Measurements from ENCODE around the gene TPCN1. TPM values are rescaled to one million over a fixed set of nuclear protein-coding genes. Genes with fewer than 3 reads are reported as not detected.

TPCN1 gene
- total RNA-seq, 1 experiment from 2014 or later: 18.8 TPM

DNA sequence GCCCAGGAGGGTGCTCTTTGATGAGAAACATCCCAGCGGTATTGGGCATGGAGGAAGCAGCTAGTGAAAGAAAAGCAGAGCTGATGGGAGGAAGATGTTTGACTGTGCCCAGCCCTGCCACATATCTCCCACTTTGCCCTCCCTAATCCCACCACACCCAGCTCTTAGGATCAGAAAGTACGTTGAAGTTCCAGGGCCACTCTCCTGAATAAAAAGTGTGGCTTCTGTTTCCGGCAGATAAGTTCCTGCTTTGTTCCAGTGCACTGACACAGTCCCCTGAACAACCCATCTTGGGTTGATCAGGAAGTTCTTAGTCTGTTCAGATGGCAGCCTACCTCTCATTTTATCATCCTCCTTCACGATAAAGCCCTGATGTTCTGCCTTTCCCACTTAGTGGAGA, 16.5 kb downstream of the TPCN1 start:
- Histone ChIP-seq H3K36me3 (ENCODE audit: insufficient read depth, low read length, poor library complexity, severe bottlenecking) (no peaks in the 10 kb centered on the region), H3K4me1 (ENCODE audit: insufficient read depth, low read length, poor library complexity, severe bottlenecking) (peaks cover 25% of the 10 kb centered on the region), H3K4me3 (ENCODE audit: low read depth, low read length, poor library complexity, severe bottlenecking) (no peak overlapping the region), H3K27ac (ENCODE audit: low read depth, low read length, poor library complexity, severe bottlenecking) (no peak overlapping the region), H3K27me3 (replicated peaks; ENCODE audit: insufficient read depth, low read depth, low read length, poor library complexity) (no peaks in the 10 kb centered on the region), H3K9me3 (ENCODE audit: low read depth, low read length, poor library complexity, severe bottlenecking) (no peaks in the 10 kb centered on the region)
- no peak for TF ChIP-seq EZH2 (IDR thresholded peaks at IDR 0.05; ENCODE audit: borderline replicate concordance, low read depth, low read length, poor library complexity, severe bottlenecking)
- DNase-seq (ENCODE audit: low spot score): no peak
- BruUV-seq (replicated peaks): no TSS peak
- intact Hi-C loops (cut with micrococcal nuclease; ENCODE audit: unreplicated experiment): loop anchor here (1.0 kb wide), 1 partner anchor 24 kb away; no protein-coding TSS in a partner anchor
- ChIA-PET POLR2A (ENCODE audit: low non-redundant PET) (no interaction called here), CTCF (no interaction called here)

DNA sequence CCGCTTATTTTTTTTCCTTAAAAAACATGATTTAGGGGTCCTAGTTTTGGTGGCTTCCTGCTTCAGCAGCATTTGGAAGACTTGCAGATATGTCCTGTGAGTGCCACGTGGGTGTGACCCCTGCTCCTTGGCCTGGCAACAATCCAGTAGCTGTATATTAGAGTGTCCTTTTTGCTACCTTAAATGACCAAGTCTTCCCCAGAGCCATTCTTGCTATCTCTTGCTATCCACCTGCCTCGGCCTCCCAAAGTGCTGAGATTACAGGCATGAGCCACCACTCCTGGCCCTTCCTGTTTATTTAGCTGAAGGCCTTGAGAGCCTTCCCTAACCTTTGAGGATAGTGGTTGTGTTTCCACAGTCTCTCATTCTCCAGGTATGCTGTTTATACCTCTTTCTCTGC, 17.0 kb downstream of the TPCN1 start:
- BruUV-seq (replicated peaks): no TSS peak
- Histone ChIP-seq H3K4me1 (ENCODE audit: insufficient read depth, low read length, poor library complexity, severe bottlenecking) (peaks cover 19% of the 10 kb centered on the region), H3K36me3 (ENCODE audit: insufficient read depth, low read length, poor library complexity, severe bottlenecking) (no peaks in the 10 kb centered on the region), H3K27ac (ENCODE audit: low read depth, low read length, poor library complexity, severe bottlenecking) (no peak overlapping the region), H3K9me3 (ENCODE audit: low read depth, low read length, poor library complexity, severe bottlenecking) (no peaks in the 10 kb centered on the region), H3K4me3 (ENCODE audit: low read depth, low read length, poor library complexity, severe bottlenecking) (no peak overlapping the region), H3K27me3 (replicated peaks; ENCODE audit: insufficient read depth, low read depth, low read length, poor library complexity) (no peaks in the 10 kb centered on the region)
- no peak for DNase-seq (ENCODE audit: low spot score)
- ChIA-PET POLR2A (ENCODE audit: low non-redundant PET) (no interaction called here), CTCF (no interaction called here)
- intact Hi-C loops (cut with micrococcal nuclease; ENCODE audit: unreplicated experiment): loop anchor here (1.0 kb wide), 1 partner anchor 23 kb away; no protein-coding TSS in a partner anchor
- TF ChIP-seq EZH2 (IDR thresholded peaks at IDR 0.05; ENCODE audit: borderline replicate concordance, low read depth, low read length, poor library complexity, severe bottlenecking): no peak
- TF ChIP-seq, protein P1, sequence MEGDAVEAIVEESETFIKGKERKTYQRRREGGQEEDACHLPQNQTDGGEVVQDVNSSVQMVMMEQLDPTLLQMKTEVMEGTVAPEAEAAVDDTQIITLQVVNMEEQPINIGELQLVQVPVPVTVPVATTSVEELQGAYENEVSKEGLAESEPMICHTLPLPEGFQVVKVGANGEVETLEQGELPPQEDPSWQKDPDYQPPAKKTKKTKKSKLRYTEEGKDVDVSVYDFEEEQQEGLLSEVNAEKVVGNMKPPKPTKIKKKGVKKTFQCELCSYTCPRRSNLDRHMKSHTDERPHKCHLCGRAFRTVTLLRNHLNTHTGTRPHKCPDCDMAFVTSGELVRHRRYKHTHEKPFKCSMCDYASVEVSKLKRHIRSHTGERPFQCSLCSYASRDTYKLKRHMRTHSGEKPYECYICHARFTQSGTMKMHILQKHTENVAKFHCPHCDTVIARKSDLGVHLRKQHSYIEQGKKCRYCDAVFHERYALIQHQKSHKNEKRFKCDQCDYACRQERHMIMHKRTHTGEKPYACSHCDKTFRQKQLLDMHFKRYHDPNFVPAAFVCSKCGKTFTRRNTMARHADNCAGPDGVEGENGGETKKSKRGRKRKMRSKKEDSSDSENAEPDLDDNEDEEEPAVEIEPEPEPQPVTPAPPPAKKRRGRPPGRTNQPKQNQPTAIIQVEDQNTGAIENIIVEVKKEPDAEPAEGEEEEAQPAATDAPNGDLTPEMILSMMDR (conservative IDR thresholded peaks at IDR 0.05; ENCODE audit: low read depth, low read length): no peak

DNA sequence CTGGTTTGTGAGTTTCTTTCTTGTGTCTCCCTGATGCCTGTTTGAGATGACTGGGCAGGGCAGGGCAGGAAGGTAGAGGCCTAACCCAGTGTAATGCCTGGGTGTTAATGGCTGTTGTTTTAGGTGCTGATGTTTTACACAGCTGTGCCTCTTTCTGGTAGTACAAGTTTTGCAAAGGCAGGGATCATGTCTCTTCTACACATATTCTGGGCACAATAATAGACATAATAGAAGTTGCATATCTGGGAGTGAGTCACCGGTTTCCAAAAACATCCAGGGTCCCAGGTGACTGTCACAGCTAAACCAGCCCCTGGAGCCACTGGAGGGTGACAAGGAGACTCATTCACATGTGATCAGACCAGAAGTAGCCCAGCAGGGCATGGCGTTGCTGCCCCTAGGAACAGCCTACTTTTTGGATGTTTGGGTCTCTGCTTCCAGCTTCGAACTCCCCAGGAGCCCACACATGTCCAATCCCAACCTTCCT, 18.1 kb downstream of the TPCN1 start:
- H3K36me3 ChIP-seq (ENCODE audit: insufficient read depth, low read length, poor library complexity, severe bottlenecking): no peaks in the 10 kb centered on the region
- peaks cover 24% of the 10 kb centered on the region for H3K4me1 ChIP-seq (ENCODE audit: insufficient read depth, low read length, poor library complexity, severe bottlenecking)
- POLR2A ChIA-PET (ENCODE audit: low non-redundant PET): no interaction called here
- TF ChIP-seq, protein P1 (conservative IDR thresholded peaks at IDR 0.05; ENCODE audit: low read depth, low read length): no peak
- intact Hi-C loops (cut with micrococcal nuclease; ENCODE audit: unreplicated experiment): no loop called here
- peak overlapping the region; percentile 15 for H3K27ac ChIP-seq (ENCODE audit: low read depth, low read length, poor library complexity, severe bottlenecking)
- CTCF ChIA-PET: no interaction called here
- H3K27me3 ChIP-seq (replicated peaks; ENCODE audit: insufficient read depth, low read depth, low read length, poor library complexity): no peaks in the 10 kb centered on the region
- no peaks in the 10 kb centered on the region for H3K9me3 ChIP-seq (ENCODE audit: low read depth, low read length, poor library complexity, severe bottlenecking)
- BruUV-seq (replicated peaks): no TSS peak
- no peak for DNase-seq (ENCODE audit: low spot score)
- no peak overlapping the region for H3K4me3 ChIP-seq (ENCODE audit: low read depth, low read length, poor library complexity, severe bottlenecking)

DNA sequence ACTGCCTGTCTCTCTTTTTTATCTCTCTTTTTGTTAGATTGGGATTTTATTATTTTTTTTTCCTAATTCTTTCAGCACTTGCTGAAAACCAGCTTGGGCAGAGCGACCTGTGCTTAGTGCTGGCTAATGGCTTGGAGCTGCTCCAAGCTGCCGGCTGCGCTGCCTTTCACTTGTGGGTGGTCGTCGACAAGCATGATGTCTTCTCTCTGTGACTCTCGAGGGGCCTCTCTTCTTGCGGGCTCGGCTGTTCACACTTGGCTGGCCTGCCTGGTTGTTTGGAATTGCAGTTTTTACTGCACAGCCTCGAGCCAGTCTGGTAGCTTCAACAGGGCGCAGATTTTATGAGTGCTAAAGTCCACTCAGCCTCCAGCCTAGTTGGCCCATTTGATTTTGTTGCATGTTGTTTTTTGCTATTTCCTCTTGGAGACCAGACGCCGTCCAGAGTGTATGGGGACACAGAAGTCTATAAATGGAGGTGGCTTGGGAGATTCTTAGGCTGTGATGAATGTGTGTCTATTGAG, 18.6 kb downstream of the TPCN1 start:
- H3K4me3 ChIP-seq (ENCODE audit: low read depth, low read length, poor library complexity, severe bottlenecking): no peak overlapping the region
- DNase-seq (ENCODE audit: low spot score): no peak
- H3K4me1 ChIP-seq (ENCODE audit: insufficient read depth, low read length, poor library complexity, severe bottlenecking): peaks cover 29% of the 10 kb centered on the region
- intact Hi-C loops (cut with micrococcal nuclease; ENCODE audit: unreplicated experiment): no loop called here
- ChIA-PET POLR2A (ENCODE audit: low non-redundant PET) (no interaction called here), CTCF (no interaction called here)
- no peaks in the 10 kb centered on the region for H3K36me3 ChIP-seq (ENCODE audit: insufficient read depth, low read length, poor library complexity, severe bottlenecking)
- H3K27ac ChIP-seq (ENCODE audit: low read depth, low read length, poor library complexity, severe bottlenecking): peak overlapping the region; percentile 15
- H3K9me3 ChIP-seq (ENCODE audit: low read depth, low read length, poor library complexity, severe bottlenecking): no peaks in the 10 kb centered on the region
- TF ChIP-seq, protein P1 (conservative IDR thresholded peaks at IDR 0.05; ENCODE audit: low read depth, low read length): no peak
- TF ChIP-seq EZH2 (IDR thresholded peaks at IDR 0.05; ENCODE audit: borderline replicate concordance, low read depth, low read length, poor library complexity, severe bottlenecking): no peak
- H3K27me3 ChIP-seq (replicated peaks; ENCODE audit: insufficient read depth, low read depth, low read length, poor library complexity): no peaks in the 10 kb centered on the region
- BruUV-seq (replicated peaks): no TSS peak
